ENCODE measurements around the gene SIMC1. TPM values are rescaled to one million over a fixed set of nuclear protein-coding genes. Genes with fewer than 3 reads are reported as not detected.
"Not testable (repeated sequence)": the region's sequence is repeated elsewhere in the genome, so short reads cannot be mapped to it uniquely, and the experiment has no call there.

The SIMC1 gene
- total RNA-seq, 2 experiments from 2014 or later: 21.5 to 21.9 TPM

- H3K4me3 Mint-ChIP-seq; H3K27ac Mint-ChIP-seq; H3K9me3 Mint-ChIP-seq; intact Hi-C loops (cut with micrococcal nuclease); H3K27me3 Mint-ChIP-seq; H3K4me1 Mint-ChIP-seq (ENCODE audit: low read depth); H3K36me3 Mint-ChIP-seq (ENCODE audit: low read depth): not testable (repeated sequence)
- ChIA-PET POLR2A (interaction anchor here (0.6 kb wide), 1 partner anchor 129 kb away, joined by 3 read pairs; no protein-coding TSS in a partner anchor), CTCF (interaction anchor here (1.1 kb wide), 1 partner anchor 213 kb away, joined by 3 read pairs; the partner anchor contains the start of gene FAF2)
- peak; percentile 44 for TF ChIP-seq CTCF (IDR thresholded peaks at IDR 0.05)
- ATAC-seq: peak; percentile 68
- DNase-seq: peak; percentile 31
Measured at GRCh38 chr5:176235155-176235554, 3.1 kb upstream of the SIMC1 start.

- H3K9me3 Mint-ChIP-seq; POLR2A ChIA-PET; H3K4me1 Mint-ChIP-seq (ENCODE audit: low read depth); DNase-seq; CTCF ChIA-PET; intact Hi-C loops (cut with micrococcal nuclease); H3K27ac Mint-ChIP-seq; H3K4me3 Mint-ChIP-seq; H3K27me3 Mint-ChIP-seq; H3K36me3 Mint-ChIP-seq (ENCODE audit: low read depth): not testable (repeated sequence)
- ATAC-seq: peak; percentile 51
Measured at GRCh38 chr5:176238645-176239283, 540 bp downstream of the SIMC1 start.

DNA sequence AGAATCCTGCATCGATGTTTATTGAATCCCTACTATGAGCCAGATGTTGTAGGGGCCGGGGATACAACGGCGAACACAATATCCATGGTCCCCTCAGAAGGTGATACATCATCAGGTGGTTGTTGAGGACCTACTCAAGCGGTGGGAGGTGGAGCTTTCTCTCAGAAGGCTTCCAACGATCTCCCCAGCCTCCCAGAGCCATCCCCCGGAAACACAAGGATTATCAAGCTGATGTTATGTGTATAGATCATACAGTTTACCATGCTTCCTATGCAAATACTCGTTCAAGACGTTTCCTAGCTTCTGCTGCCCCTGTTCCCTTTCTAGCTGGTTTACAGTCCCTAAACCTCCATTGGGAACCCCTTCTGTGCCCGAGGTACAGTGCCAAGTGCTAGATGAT lies 1.1 kb downstream of the SIMC1 start:
- ATAC-seq, H3K27me3 Mint-ChIP-seq: not testable (repeated sequence)

DNA sequence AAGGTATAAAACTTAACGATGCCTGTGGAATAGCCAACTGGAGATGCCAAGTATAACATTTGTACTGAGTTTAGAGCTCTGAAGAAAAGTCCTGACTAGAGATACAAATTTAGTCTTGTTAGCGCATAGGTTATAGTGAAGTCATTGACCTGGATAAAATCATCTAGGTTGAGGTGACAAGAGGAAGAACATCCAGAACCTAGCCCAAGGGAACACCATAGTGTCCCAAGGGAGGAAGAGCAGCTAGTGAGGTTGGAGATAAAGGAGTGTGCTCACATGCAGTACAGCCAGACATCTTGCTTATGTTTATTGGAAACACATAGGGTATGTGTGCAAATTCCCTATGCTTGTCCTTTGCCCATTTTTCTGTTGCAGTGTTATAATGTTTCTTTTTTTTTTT lies 6.1 kb downstream of the SIMC1 start:
- CTCF ChIA-PET, H3K27me3 Mint-ChIP-seq: not testable (repeated sequence)

More for the DNA sequence above, 1.1 kb downstream of the SIMC1 start:
- H3K27ac Mint-ChIP-seq; H3K9me3 Mint-ChIP-seq; intact Hi-C loops (cut with micrococcal nuclease); H3K36me3 Mint-ChIP-seq (ENCODE audit: low read depth); DNase-seq; H3K4me3 Mint-ChIP-seq; CTCF ChIA-PET; POLR2A ChIA-PET; H3K4me1 Mint-ChIP-seq (ENCODE audit: low read depth): not testable (repeated sequence)

DNA sequence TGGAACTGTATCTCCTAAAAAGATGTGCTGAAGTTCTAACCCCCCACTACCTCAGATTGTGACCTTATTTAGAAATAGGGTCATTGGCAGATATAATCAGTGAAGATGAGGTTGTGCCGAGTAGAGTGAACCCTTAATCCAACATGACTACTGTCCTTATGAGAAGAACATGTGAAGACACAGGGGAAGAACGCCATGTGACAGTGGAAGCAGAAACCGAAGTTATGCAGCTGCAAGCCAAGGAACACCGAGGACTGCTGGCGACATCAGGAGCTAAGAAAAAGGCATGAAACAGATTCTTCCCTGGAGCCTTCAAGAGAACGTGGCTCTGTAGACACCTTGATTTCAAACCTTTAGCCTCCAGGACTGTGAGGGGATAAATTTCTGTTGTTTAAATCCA lies 6.8 kb downstream of the SIMC1 start:
- ATAC-seq; CTCF ChIA-PET; H3K27me3 Mint-ChIP-seq; H3K36me3 Mint-ChIP-seq (ENCODE audit: low read depth); H3K4me1 Mint-ChIP-seq (ENCODE audit: low read depth); H3K4me3 Mint-ChIP-seq; DNase-seq; intact Hi-C loops (cut with micrococcal nuclease); H3K9me3 Mint-ChIP-seq; POLR2A ChIA-PET; H3K27ac Mint-ChIP-seq: not testable (repeated sequence)

More for the DNA sequence above, 6.1 kb downstream of the SIMC1 start:
- H3K36me3 Mint-ChIP-seq (ENCODE audit: low read depth); DNase-seq; H3K4me1 Mint-ChIP-seq (ENCODE audit: low read depth); POLR2A ChIA-PET; intact Hi-C loops (cut with micrococcal nuclease); H3K4me3 Mint-ChIP-seq; H3K9me3 Mint-ChIP-seq; H3K27ac Mint-ChIP-seq; ATAC-seq: not testable (repeated sequence)

GRCh38 chr5:176245489-176245888 lies 7.3 kb downstream of the SIMC1 start:
- POLR2A ChIA-PET; H3K27me3 Mint-ChIP-seq; CTCF ChIA-PET; H3K27ac Mint-ChIP-seq; ATAC-seq; H3K4me1 Mint-ChIP-seq (ENCODE audit: low read depth); DNase-seq; H3K9me3 Mint-ChIP-seq; H3K4me3 Mint-ChIP-seq; H3K36me3 Mint-ChIP-seq (ENCODE audit: low read depth); intact Hi-C loops (cut with micrococcal nuclease): not testable (repeated sequence)

DNA sequence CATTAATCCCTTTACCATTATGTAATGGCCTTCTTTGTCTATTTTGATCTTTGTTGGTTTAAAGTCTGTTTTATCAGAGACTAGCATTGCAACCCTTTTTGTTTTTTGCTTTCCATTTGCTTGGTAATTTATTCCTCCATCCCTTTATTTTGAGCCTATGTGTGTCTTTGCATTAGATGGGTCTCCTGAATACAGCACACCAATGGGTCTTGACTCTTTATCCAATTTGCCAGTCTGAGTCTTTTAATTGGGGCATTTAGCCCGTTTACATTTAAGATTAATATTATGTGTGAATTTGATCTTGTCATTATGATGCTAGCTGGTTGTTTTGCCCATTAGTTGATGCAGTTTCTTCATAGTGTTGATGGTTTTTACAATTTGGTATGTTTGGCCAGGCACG lies 12.5 kb downstream of the SIMC1 start:
- not testable (repeated sequence) for DNase-seq, H3K27ac Mint-ChIP-seq

GRCh38 chr5:176252171-176252570 lies 13.9 kb downstream of the SIMC1 start:
- H3K4me1 Mint-ChIP-seq (ENCODE audit: low read depth); H3K4me3 Mint-ChIP-seq; H3K27ac Mint-ChIP-seq; intact Hi-C loops (cut with micrococcal nuclease); CTCF ChIA-PET; POLR2A ChIA-PET; H3K27me3 Mint-ChIP-seq; H3K36me3 Mint-ChIP-seq (ENCODE audit: low read depth); H3K9me3 Mint-ChIP-seq; DNase-seq; ATAC-seq: not testable (repeated sequence)

More for the DNA sequence above, 12.5 kb downstream of the SIMC1 start:
- H3K4me3 Mint-ChIP-seq; H3K4me1 Mint-ChIP-seq (ENCODE audit: low read depth); intact Hi-C loops (cut with micrococcal nuclease); ATAC-seq; H3K36me3 Mint-ChIP-seq (ENCODE audit: low read depth); POLR2A ChIA-PET; H3K9me3 Mint-ChIP-seq; CTCF ChIA-PET; H3K27me3 Mint-ChIP-seq: not testable (repeated sequence)

GRCh38 chr5:176253370-176254065 lies 15.3 kb downstream of the SIMC1 start:
- intact Hi-C loops (cut with micrococcal nuclease); ATAC-seq; H3K27me3 Mint-ChIP-seq; H3K36me3 Mint-ChIP-seq (ENCODE audit: low read depth); CTCF ChIA-PET; H3K4me1 Mint-ChIP-seq (ENCODE audit: low read depth); H3K9me3 Mint-ChIP-seq; H3K4me3 Mint-ChIP-seq; H3K27ac Mint-ChIP-seq; DNase-seq; POLR2A ChIA-PET: not testable (repeated sequence)

- H3K9me3 Mint-ChIP-seq; H3K27me3 Mint-ChIP-seq; H3K4me3 Mint-ChIP-seq; H3K36me3 Mint-ChIP-seq (ENCODE audit: low read depth); POLR2A ChIA-PET; DNase-seq; CTCF ChIA-PET; ATAC-seq; intact Hi-C loops (cut with micrococcal nuclease); H3K27ac Mint-ChIP-seq; H3K4me1 Mint-ChIP-seq (ENCODE audit: low read depth): not testable (repeated sequence)
Measured at GRCh38 chr5:176254066-176254393, 15.8 kb downstream of the SIMC1 start.

DNA sequence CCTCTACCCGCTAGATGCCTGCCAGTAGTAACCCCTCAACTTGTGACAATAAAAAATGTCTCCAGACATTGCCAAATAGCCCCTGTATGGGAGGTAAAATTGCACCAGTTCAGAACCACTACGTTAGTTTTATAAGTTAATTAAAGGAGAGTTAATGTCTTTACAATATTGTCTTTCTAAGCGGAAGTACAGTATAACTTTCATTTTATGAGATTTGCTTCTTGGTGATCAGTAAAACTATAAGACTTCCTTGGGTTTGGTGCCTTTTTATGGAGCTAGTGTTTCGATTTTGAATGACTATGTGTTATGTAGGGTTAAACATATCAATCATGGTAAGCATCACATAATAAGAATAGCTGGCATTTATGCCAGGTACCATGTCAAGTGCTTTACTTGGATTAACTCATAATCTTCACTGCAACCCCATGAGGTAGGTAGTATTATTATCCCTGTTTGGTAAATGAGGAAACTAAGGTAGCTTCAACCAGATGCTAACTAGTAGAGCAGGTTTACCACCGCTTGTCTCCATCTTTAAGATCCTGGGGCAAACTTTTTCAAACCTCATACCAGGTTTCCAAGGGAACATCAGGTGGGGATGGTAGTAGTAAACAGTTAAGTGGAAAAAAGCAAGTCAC lies 19.8 kb downstream of the SIMC1 start:
- H3K36me3 Mint-ChIP-seq (ENCODE audit: low read depth): peaks cover 11% of the 10 kb centered on the region
- DNase-seq; intact Hi-C loops (cut with micrococcal nuclease); H3K4me1 Mint-ChIP-seq (ENCODE audit: low read depth); H3K27ac Mint-ChIP-seq; ATAC-seq; POLR2A ChIA-PET; H3K4me3 Mint-ChIP-seq; CTCF ChIA-PET; H3K27me3 Mint-ChIP-seq; H3K9me3 Mint-ChIP-seq: not testable (repeated sequence)

All from activated CD8-positive, alpha-beta T cell treated with anti-CD3 and anti-CD28 coated beads for 36 hours (primary cell).